Stimulated activated CD4-positive, alpha-beta T cell treated with anti-CD3 and anti-CD28 coated beads, Interleukin-15, amount 100 ng/mL, for 24 hours (primary cell): ENCODE data around the gene ITSN1.
"Not testable (repeated sequence)": the region's sequence is repeated elsewhere in the genome, so short reads cannot be mapped to it uniquely, and the experiment has no call there.

Experiments used
- DNase-seq: peaks from one replicate; pipeline ENCODE4 v3.0.0-alpha.2; 2020

The ITSN1 gene

GRCh38 chr21:33642027-33642895 lies at the start of gene ITSN1:
TSS of gene ITSN1 (plus strand) at chr21:33642501. CDS start at chr21:33718829, 76,328 bp downstream.
- DNase-seq: peak; percentile 100

- no peak for DNase-seq
These were observed 44.2 kb upstream of the ITSN1 start for GRCh38 chr21:33598051-33598450.

GRCh38 chr21:33608559-33608958 lies 33.7 kb upstream of the ITSN1 start:
- no peak for DNase-seq

DNA sequence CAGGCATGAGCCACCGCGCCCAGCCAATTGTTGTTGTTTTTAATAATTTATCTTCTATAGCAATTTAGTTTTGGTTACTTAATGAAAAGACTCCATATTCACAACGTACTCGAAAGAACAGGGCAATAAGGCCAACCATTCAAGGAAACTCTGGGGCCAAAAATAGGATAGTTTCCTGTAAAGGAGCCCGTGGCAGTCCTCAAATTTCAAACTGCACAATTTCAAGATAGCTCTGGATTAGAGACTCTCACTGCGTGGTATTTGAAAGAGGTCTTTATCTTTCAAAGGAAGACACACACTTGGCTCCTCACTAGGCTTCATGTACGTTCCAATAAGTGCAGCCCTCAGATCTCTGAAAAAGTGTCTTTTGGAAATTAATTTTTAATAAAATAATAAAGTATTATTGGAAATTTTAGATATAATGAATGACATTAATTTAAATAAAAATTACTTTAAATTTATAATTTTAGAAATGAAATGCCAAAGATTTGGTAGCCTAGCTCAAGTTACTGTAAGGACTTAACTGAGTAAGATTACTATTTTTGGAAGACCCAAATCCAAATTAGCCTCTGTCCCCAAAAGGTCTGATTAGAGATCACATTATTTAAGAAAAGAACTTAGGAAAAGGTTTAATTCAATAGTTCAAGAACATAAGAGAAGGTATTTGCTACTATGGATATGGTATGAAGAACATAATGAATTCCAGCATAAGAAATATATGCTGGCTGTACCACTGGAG lies 31.1 kb upstream of the ITSN1 start:
- DNase-seq: no peak

- DNase-seq: not testable (repeated sequence)
These were observed 24.7 kb upstream of the ITSN1 start for GRCh38 chr21:33617565-33617964.

GRCh38 chr21:33618407-33618806 lies 23.9 kb upstream of the ITSN1 start:
- no peak for DNase-seq

- DNase-seq: no peak
These were observed 22.6 kb upstream of the ITSN1 start for GRCh38 chr21:33619726-33620125.

GRCh38 chr21:33622253-33622652 lies 20.0 kb upstream of the ITSN1 start:
- DNase-seq: no peak

DNA sequence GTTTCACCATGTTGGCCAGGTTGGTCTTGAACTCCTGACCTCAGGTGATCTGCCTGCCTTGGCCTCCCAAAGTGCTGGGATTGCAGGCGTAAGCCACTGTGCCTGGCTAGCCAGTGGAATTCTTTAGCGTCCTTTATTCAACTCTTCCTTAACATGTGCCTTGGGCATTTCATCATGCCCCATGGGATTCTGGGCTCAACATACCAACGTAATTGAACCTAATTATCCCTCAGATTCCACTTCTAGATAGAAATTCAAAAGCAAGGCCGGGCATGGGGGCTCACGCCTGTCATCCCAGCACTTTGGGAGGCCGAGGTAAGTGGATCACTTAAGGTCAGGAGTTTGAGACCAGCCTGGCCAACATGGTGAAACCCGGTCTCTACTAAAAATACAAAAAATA lies 16.1 kb upstream of the ITSN1 start:
- not testable (repeated sequence) for DNase-seq

DNA sequence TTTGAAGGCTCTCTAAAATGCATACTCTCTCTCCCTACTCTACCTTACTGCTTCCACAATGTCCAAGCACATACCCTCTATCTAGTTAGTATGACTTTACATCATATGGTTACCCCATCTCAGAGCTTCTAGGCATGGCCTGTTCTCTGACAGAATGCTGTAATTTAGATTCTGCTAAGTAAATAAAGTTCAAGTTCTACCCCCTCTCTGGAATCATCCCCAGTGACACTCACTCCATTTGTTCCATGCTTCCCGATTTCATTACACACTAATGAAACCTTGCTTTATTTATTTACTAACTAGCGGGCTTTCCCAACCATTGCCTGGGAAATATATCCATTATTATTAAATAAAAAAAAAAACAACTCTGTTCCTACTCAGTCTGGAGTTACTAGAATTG lies 8.0 kb upstream of the ITSN1 start:
- DNase-seq: no peak

DNA sequence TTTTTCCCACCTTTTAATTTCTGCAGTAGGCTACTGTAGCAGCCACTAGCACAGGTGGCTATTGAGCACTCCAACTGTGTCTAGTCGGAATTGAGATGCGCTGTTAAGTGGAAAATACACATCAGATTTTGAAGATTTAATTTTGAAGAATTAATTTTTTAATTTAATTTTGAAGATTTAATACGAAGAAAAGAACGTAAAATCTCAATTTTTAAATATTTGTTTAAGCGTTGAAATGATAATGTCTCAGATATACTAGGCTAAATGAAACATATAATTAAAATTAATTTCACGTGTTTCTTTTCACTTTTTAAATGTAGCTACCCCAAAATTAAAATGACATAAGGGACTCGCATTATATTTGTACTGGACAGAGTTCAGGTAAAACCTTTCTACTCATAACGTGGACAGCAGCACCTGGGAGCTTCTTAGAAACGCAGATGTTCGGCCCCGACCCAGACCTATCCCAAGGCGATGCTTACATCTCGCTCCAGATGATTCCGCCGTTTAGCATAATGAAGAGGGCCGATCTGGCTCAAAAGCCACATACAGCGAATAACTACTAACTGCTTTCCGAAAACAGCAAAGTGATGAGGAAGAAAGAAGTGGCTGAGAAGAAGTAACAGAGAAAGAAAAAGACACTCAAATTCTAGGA lies 1.5 kb upstream of the ITSN1 start:
- DNase-seq: peak; percentile 10

GRCh38 chr21:33641352-33642026 lies 812 bp upstream of the ITSN1 start, which contains the start of gene CRYZL1:
TSS of gene CRYZL1 (minus strand) at chr21:33641741. CDS start at chr21:33631551, 10,190 bp downstream.
- peak; percentile 100 for DNase-seq

- peak; percentile 38 for DNase-seq
These were observed 776 bp downstream of the ITSN1 start for GRCh38 chr21:33642896-33643657.

- DNase-seq: no peak
These were observed 1.5 kb downstream of the ITSN1 start for GRCh38 chr21:33643658-33644311.

DNA sequence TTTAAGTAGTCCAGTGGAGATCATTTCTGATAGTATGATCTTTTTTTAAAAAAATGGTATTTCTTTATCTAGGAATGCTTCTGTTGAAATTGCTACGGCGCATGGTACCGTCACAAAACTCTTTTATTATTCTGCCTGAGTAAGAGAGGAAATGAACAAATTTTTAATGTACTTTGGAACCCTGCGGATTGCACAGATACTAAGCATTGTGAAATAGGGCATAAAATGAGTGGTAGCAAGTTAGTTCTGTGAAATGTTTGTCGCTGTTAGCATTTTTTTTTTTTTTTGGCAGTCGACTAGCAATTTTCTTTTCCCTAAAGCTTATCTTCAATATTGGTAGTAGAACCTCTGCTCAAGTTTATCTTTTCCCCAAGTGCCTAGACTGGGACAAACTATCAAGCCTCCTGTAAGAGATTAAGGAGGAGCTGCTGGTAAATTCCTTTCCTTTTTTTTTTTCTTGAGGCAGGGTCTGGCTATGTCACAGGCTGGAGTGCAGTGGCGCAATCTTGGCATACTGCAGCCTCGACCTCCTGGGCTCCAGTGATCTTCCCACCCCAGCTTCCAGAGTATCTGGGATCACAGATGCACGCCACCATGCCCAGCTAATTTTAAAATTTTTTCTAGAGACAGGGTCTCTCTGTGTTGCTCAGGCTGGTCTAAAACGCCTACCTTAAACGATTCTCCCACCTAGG lies 2.2 kb downstream of the ITSN1 start:
- no peak for DNase-seq

- DNase-seq: no peak
These were observed 3.4 kb downstream of the ITSN1 start for GRCh38 chr21:33645730-33646129.

DNA sequence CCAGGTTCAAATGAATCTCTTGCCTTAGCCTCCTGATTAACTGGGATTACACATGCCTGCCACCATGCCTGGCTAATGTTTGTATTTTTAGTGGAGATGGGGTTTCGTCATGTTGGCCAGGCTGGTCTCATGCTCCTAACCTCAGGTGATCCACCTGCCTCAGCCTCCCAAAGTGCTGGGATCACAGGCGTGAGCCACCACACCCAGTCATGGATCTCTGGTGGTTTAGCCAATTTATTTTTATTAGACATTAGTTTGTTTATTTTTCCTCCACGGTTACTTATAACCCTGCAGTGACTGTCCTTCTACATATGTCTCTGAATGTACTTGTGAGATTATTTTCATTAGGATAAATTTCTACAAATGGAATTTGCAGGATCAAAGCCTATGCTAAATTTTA lies 5.3 kb downstream of the ITSN1 start:
- DNase-seq: no peak

DNA sequence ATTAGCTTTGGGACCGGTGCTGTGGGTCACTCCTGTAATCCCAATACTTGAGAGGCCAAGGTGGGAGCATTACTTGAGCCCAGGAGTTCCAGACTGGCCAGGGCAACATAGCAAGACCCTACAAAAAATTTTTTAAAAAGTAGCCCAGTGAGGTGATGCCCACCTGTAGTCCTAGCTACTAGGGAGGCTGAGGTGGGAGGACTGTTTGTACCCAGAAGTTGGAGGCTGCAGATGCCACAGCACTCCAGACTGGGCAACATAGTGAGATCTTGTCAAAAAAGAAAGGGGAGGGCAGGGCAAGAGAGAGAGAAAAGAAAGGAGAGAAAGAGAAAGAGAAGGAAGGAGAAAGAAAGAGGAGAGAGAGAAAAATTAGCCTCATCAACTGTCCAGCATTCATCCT lies 6.3 kb downstream of the ITSN1 start:
- no peak for DNase-seq

- no peak for DNase-seq
These were observed 7.9 kb downstream of the ITSN1 start for GRCh38 chr21:33650230-33650629.

- no peak for DNase-seq
These were observed 8.7 kb downstream of the ITSN1 start for GRCh38 chr21:33650929-33651509.
